GM23338 (cell line): Measurements from ENCODE around the gene SRR. TPM values are rescaled to one million over a fixed set of nuclear protein-coding genes. Genes with fewer than 3 reads are reported as not detected.

ENCODE experiments used
- ATAC-seq: fragments of 200-7000 bp; cut with Tn5 transposase; 3 replicates; pipeline ENCODE4 v1.9.1; 2020
- DNase-seq: peaks from one replicate; pipeline ENCODE4 v3.0.0-alpha.2; 2015; ENCODE audit warnings: low spot score
- H2AFZ ChIP-seq: fragments of 200-600 bp; sonication (generic); 2 replicates; pipeline ENCODE4 v1.8.0; 2016; ENCODE audit warnings: antibody characterized with exemption, mild to moderate bottlenecking, moderate library complexity
- H3F3A ChIP-seq: fragments of 200-600 bp; sonication (generic); replicated peaks from 2 replicates; pipeline ENCODE4 v1.8.0; 2017; ENCODE audit warnings: antibody characterized with exemption, mixed run types, low read depth
- H3K27ac ChIP-seq: fragments of 200-600 bp; sonication (generic); 2 replicates; pipeline ENCODE4 v1.6.1; 2016; ENCODE audit warnings: low read depth
- H3K27me3 ChIP-seq: fragments of 200-600 bp; sonication (generic); 2 replicates; pipeline ENCODE4 v1.8.0; 2016; ENCODE audit warnings: mild to moderate bottlenecking, mixed run types, moderate library complexity; ENCODE audit not compliant: insufficient read depth
- H3K36me3 ChIP-seq: fragments of 200-600 bp; sonication (generic); 2 replicates; pipeline ENCODE4 v1.8.0; 2016; ENCODE audit warnings: mild to moderate bottlenecking; ENCODE audit not compliant: insufficient read depth
- H3K4me1 ChIP-seq: fragments of 200-600 bp; sonication (generic); 2 replicates; pipeline ENCODE4 v1.8.0; 2016; ENCODE audit warnings: mild to moderate bottlenecking, moderate library complexity; ENCODE audit not compliant: insufficient read depth
- H3K4me2 ChIP-seq: fragments of 200-600 bp; sonication (generic); 2 replicates; pipeline ENCODE4 v1.7.1; 2017; ENCODE audit warnings: mixed run types
- H3K4me3 ChIP-seq: fragments of 200-600 bp; sonication (generic); 2 replicates; pipeline ENCODE4 v1.6.1; 2016; ENCODE audit warnings: mixed run types
- H3K79me2 ChIP-seq: fragments of 200-600 bp; sonication (generic); replicated peaks from 2 replicates; pipeline ENCODE4 v1.8.0; 2017; ENCODE audit warnings: mild to moderate bottlenecking; ENCODE audit not compliant: insufficient read depth
- H3K9me2 ChIP-seq: fragments of 200-600 bp; sonication (generic); 2 replicates; pipeline ENCODE4 v1.8.0; 2017; ENCODE audit not compliant: insufficient read depth
- H4K20me1 ChIP-seq: fragments of 200-600 bp; sonication (generic); replicated peaks from 2 replicates; pipeline ENCODE4 v1.8.0; 2017; ENCODE audit warnings: mild to moderate bottlenecking; ENCODE audit not compliant: insufficient read depth
- H3K27ac Mint-ChIP-seq: 2 replicates; pipeline ENCODE4 v1.8.0; 2020; ENCODE audit warnings: inconsistent platforms, mild to moderate bottlenecking, moderate library complexity, mixed read lengths
- H3K27me3 Mint-ChIP-seq: 3 replicates; pipeline ENCODE4 v1.8.0; 2022; ENCODE audit warnings: low read depth, mild to moderate bottlenecking, moderate library complexity, mixed read lengths, inconsistent platforms; ENCODE audit not compliant: insufficient read depth, poor library complexity
- H3K36me3 Mint-ChIP-seq: 3 replicates; pipeline ENCODE4 v1.8.0; 2021; ENCODE audit warnings: low read depth, mild to moderate bottlenecking, inconsistent platforms, moderate library complexity, mixed read lengths
- H3K4me1 Mint-ChIP-seq: 3 replicates; pipeline ENCODE4 v1.8.0; 2020; ENCODE audit warnings: mild to moderate bottlenecking, inconsistent platforms, mixed read lengths
- H3K4me3 Mint-ChIP-seq: 3 replicates; pipeline ENCODE4 v1.8.0; 2021; ENCODE audit warnings: moderate library complexity, mild to moderate bottlenecking, inconsistent platforms, mixed read lengths
- H3K9me3 Mint-ChIP-seq: 3 replicates; pipeline ENCODE4 v1.8.0; 2020; ENCODE audit warnings: moderate library complexity, mild to moderate bottlenecking, inconsistent platforms, mixed read lengths
- CTCF ChIP-seq, 2 experiments: fragments of 200-600 bp in 1 of 2; sonication (generic) in 1 of 2; conservative IDR thresholded peaks; 2 replicates each; pipeline versions ENCODE4 v1.5.1 to v1.6.1; 2016 to 2017; ENCODE audit warnings: antibody characterized with exemption in 2 of 2, low read depth in 2 of 2, mild to moderate bottlenecking in 2 of 2, moderate library complexity in 1 of 2
- ETS1 ChIP-seq: IDR thresholded peaks from 2 replicates; pipeline ENCODE4 v1.6.1; 2016; ENCODE audit warnings: antibody characterized with exemption
- EZH2 ChIP-seq: fragments of 200-600 bp; sonication (generic); IDR thresholded peaks from one replicate; pipeline ENCODE4 v1.8.0; 2017; ENCODE audit warnings: antibody characterized with exemption, mild to moderate bottlenecking, low read depth; ENCODE audit not compliant: unreplicated experiment
- EZH2phosphoT487 ChIP-seq: fragments of 200-600 bp; sonication (generic); IDR thresholded peaks from one replicate; pipeline ENCODE4 v1.8.1; 2018; ENCODE audit warnings: antibody characterized with exemption; ENCODE audit not compliant: unreplicated experiment
- JUNB ChIP-seq: IDR thresholded peaks from one replicate; pipeline ENCODE4 v1.6.1; 2016; ENCODE audit warnings: antibody characterized with exemption; ENCODE audit not compliant: unreplicated experiment
- NANOG ChIP-seq: IDR thresholded peaks from 2 replicates; pipeline ENCODE4 v1.6.1; 2016; ENCODE audit warnings: antibody characterized with exemption, borderline replicate concordance
- POLR2AphosphoS5 ChIP-seq: IDR thresholded peaks from 2 replicates; pipeline ENCODE4 v1.6.1; 2016; ENCODE audit warnings: antibody characterized with exemption, low read depth
- REST ChIP-seq: IDR thresholded peaks from one replicate; pipeline ENCODE4 v1.6.1; 2018; ENCODE audit warnings: antibody characterized with exemption; ENCODE audit not compliant: unreplicated experiment
- ZNF114 ChIP-seq: fragments of 250-450 bp; sonication (Bioruptor Pico); IDR thresholded peaks from 2 replicates; pipeline ENCODE4 v1.5.0; 2020; ENCODE audit warnings: mild to moderate bottlenecking, moderate library complexity
- ZNF331 ChIP-seq: fragments of 250-450 bp; sonication (Bioruptor Pico); IDR thresholded peaks from 2 replicates; pipeline ENCODE4 v1.5.0; 2020; ENCODE audit warnings: low read depth, mild to moderate bottlenecking, moderate library complexity
- polyA plus RNA-seq: library from polyadenylated mRNA; unstranded; fragments of >200 nt; fragmentation: Nextera tagmentation; extraction: Ambion mirVana; gene quantifications from 2 replicates; pipeline ENCODE4 v1.2.1, GENCODE V29; 2016
- total RNA-seq: library from RNA; depleted of rRNA; stranded (reverse); fragments of >200 nt; shearing (Covaris generic); gene quantifications from 2 replicates; pipeline ENCODE4 v1.2.3, GENCODE V29; 2014

SRR gene
- total and polyA plus RNA-seq, 2 experiments from 2014 or later: 2.8 to 5.4 TPM

GRCh38 chr17:2331303-2331702 is 27.6 kb downstream of the SRR start:
- no peak overlapping the region for H3K27ac Mint-ChIP-seq
- no peak overlapping the region for H3K27ac ChIP-seq
- H3K36me3 ChIP-seq: peaks cover 86% of the 10 kb centered on the region
- no peak for TF ChIP-seq ETS1
- no peak for TF ChIP-seq REST
- TF ChIP-seq NANOG: no peak
- no peak for TF ChIP-seq ZNF331
- DNase-seq (no peak), ATAC-seq (no peak)
- peaks cover 44% of the 10 kb centered on the region for H3F3A ChIP-seq
- H3K36me3 Mint-ChIP-seq: peaks cover 3% of the 10 kb centered on the region; the same call in 2 of the 3 replicates
- H3K4me3 ChIP-seq: no peak overlapping the region
- H3K9me3 Mint-ChIP-seq: peaks cover 2% of the 10 kb centered on the region; the same call in 1 of the 3 replicates
- peaks cover 5% of the 10 kb centered on the region; the same call in 2 of the 3 replicates for H3K4me1 Mint-ChIP-seq
- no peaks in the 10 kb centered on the region for H3K27me3 ChIP-seq
- peaks cover 8% of the 10 kb centered on the region for H3K27me3 Mint-ChIP-seq
- no peak overlapping the region for H3K4me2 ChIP-seq
- no peak overlapping the region for H3K4me3 Mint-ChIP-seq
- no peak overlapping the region for H2AFZ ChIP-seq
- H4K20me1 ChIP-seq: peaks cover 53% of the 10 kb centered on the region
- H3K9me2 ChIP-seq: no peaks in the 10 kb centered on the region
- H3K4me1 ChIP-seq: peaks cover 15% of the 10 kb centered on the region
- H3K79me2 ChIP-seq: peaks cover 80% of the 10 kb centered on the region

- peaks cover 5% of the 10 kb centered on the region for H3K4me1 Mint-ChIP-seq
- Histone ChIP-seq H3K4me1 (peaks cover 20% of the 10 kb centered on the region), H3K4me2 (peak overlapping the region; percentile 99), H3K27me3 (no peaks in the 10 kb centered on the region), H3F3A (peaks cover 43% of the 10 kb centered on the region), H2AFZ (peak overlapping the region; percentile 94), H3K36me3 (peaks cover 45% of the 10 kb centered on the region), H3K27ac (peak overlapping the region; percentile 84), H3K9me2 (no peaks in the 10 kb centered on the region), H3K4me3 (peak overlapping the region; percentile 95), H3K79me2 (peaks cover 69% of the 10 kb centered on the region), H4K20me1 (peaks cover 33% of the 10 kb centered on the region)
- peaks cover 2% of the 10 kb centered on the region; the same call in 1 of the 3 replicates for H3K9me3 Mint-ChIP-seq
- ATAC-seq (peak; percentile 6), DNase-seq (peak; percentile 62)
- no peak overlapping the region for H3K4me3 Mint-ChIP-seq
- TF ChIP-seq NANOG (no peak), ZNF114 (no peak), CTCF (conservative IDR thresholded peaks at IDR 0.05; ENCODE audit: low read depth in 2 of 2) (no peak), REST (no peak), POLR2AphosphoS5 (no peak), ZNF331 (no peak), JUNB (no peak), EZH2phosphoT487 (no peak), ETS1 (no peak), EZH2 (no peak)
- peaks cover 17% of the 10 kb centered on the region for H3K27me3 Mint-ChIP-seq
- H3K27ac Mint-ChIP-seq: peak overlapping the region; percentile 99
- 0 out of 3 replicates have a peak, but pooled peaks cover 2% of the 10 kb centered on the region for H3K36me3 Mint-ChIP-seq
Measured at GRCh38 chr17:2335726-2336214, 32.0 kb downstream of the SRR start.
